ENCODE results near the gene CCL23.

The CCL23 gene

GRCh38 chr17:35982409-35983191 lies 35.2 kb downstream of the CCL23 start:
- TF ChIP-seq CTCF (IDR thresholded peaks at IDR 0.05; ENCODE audit: extremely low read depth, insufficient read depth, missing control alignments): no peak
- no peak for DNase-seq (ENCODE audit: low spot score)
- in situ Hi-C loops (cut with MboI; ENCODE audit: low pct_unique_long_range_greater_than_20kb, low sequenced_read_pairs, unreplicated experiment): no loop called here

GRCh38 chr17:35981908-35982330 lies 35.9 kb downstream of the CCL23 start:
- peak; percentile 56 for TF ChIP-seq CTCF (IDR thresholded peaks at IDR 0.05; ENCODE audit: extremely low read depth, insufficient read depth, missing control alignments)
- DNase-seq (ENCODE audit: low spot score): no peak
- in situ Hi-C loops (cut with MboI; ENCODE audit: low pct_unique_long_range_greater_than_20kb, low sequenced_read_pairs, unreplicated experiment): no loop called here

GRCh38 chr17:35981246-35981645 lies 36.5 kb downstream of the CCL23 start, which contains the start of gene CCL16:
CCL16 (minus strand) TSS chr17:35981497; CDS start chr17:35981420, 77 bp downstream.
- in situ Hi-C loops (cut with MboI; ENCODE audit: low pct_unique_long_range_greater_than_20kb, low sequenced_read_pairs, unreplicated experiment): no loop called here
- no peak for TF ChIP-seq CTCF (IDR thresholded peaks at IDR 0.05; ENCODE audit: extremely low read depth, insufficient read depth, missing control alignments)
- DNase-seq (ENCODE audit: low spot score): no peak

GRCh38 chr17:35978346-35978745 lies 39.4 kb downstream of the CCL23 start:
- no peak for DNase-seq (ENCODE audit: low spot score)
- TF ChIP-seq CTCF (IDR thresholded peaks at IDR 0.05; ENCODE audit: extremely low read depth, insufficient read depth, missing control alignments): no peak
- in situ Hi-C loops (cut with MboI; ENCODE audit: low pct_unique_long_range_greater_than_20kb, low sequenced_read_pairs, unreplicated experiment): loop anchor here (10.0 kb wide), 1 partner anchor 166 kb away; no protein-coding TSS in a partner anchor

- DNase-seq (ENCODE audit: low spot score): no peak
- TF ChIP-seq CTCF (IDR thresholded peaks at IDR 0.05; ENCODE audit: extremely low read depth, insufficient read depth, missing control alignments): no peak
- in situ Hi-C loops (cut with MboI; ENCODE audit: low pct_unique_long_range_greater_than_20kb, low sequenced_read_pairs, unreplicated experiment): loop anchor here (10.0 kb wide), 1 partner anchor 167 kb away; no protein-coding TSS in a partner anchor
Observed at GRCh38 chr17:35977509-35977908, 40.3 kb downstream of the CCL23 start.

GRCh38 chr17:35973333-35974260 lies 44.2 kb downstream of the CCL23 start:
- no peak for TF ChIP-seq CTCF (IDR thresholded peaks at IDR 0.05; ENCODE audit: extremely low read depth, insufficient read depth, missing control alignments)
- DNase-seq (ENCODE audit: low spot score): no peak
- in situ Hi-C loops (cut with MboI; ENCODE audit: low pct_unique_long_range_greater_than_20kb, low sequenced_read_pairs, unreplicated experiment): loop anchor here (10.0 kb wide), 1 partner anchor 171 kb away; no protein-coding TSS in a partner anchor
